BJ (cell line): ENCODE results near the gene SLC25A13. TPM values are rescaled to one million over a fixed set of nuclear protein-coding genes. Genes with fewer than 3 reads are reported as not detected.

ENCODE experiments used
- CTCF ChIA-PET: fragments of 350-600 bp; formaldehyde crosslinking; extraction: SDS; loops from one replicate; lab custom pipeline; 2021; ENCODE audit warnings: antibody characterized with exemption, inconsistent platforms; lab: Yijun Ruan, JAX
- POLR2A ChIA-PET: fragments of 300-600 bp; sonication (Branson Sonifier 250); formaldehyde crosslinking; extraction: SDS; loops from one replicate; lab custom pipeline; 2021; ENCODE audit warnings: antibody characterized with exemption; lab: Charles Lee
- DNase-seq: peaks from one replicate; pipeline ENCODE4 v3.0.0-alpha.2; 2011; ENCODE audit warnings: low read depth
- H3K27me3 ChIP-seq: 2 replicates; pipeline ENCODE4 v1.6.0; 2011; ENCODE audit warnings: low read length; ENCODE audit not compliant: control insufficient read depth, insufficient read depth
- H3K36me3 ChIP-seq: 2 replicates; pipeline ENCODE4 v1.5.1; 2011; ENCODE audit warnings: low read length; ENCODE audit not compliant: control insufficient read depth, insufficient read depth
- H3K4me3 ChIP-seq: 2 replicates; pipeline ENCODE4 v1.5.1; 2011; ENCODE audit warnings: low read depth, mild to moderate bottlenecking, control low read depth, low read length
- CTCF ChIP-seq: IDR thresholded peaks from 2 replicates; pipeline ENCODE4 v1.5.1; 2011; ENCODE audit warnings: low read depth, mild to moderate bottlenecking, control low read depth, inconsistent platforms, low read length, moderate library complexity; ENCODE audit not compliant: insufficient read depth
- polyA plus RNA-seq: library from polyadenylated mRNA; depleted of rRNA; stranded (reverse); fragments of >200 nt; gene quantifications from 2 replicates; pipeline ENCODE4 v1.2.3, GENCODE V29; 2011

The SLC25A13 gene
- polyA plus RNA-seq, 1 experiment, result 6.2 TPM

GRCh38 chr7:96131525-96131924 lies 190.4 kb downstream of the SLC25A13 start:
- no peaks in the 10 kb centered on the region for H3K36me3 ChIP-seq
- no peak for DNase-seq
- H3K4me3 ChIP-seq, result no peak overlapping the region
- POLR2A ChIA-PET, result no interaction called here
- TF ChIP-seq CTCF, result no peak
- H3K27me3 ChIP-seq, result no peaks in the 10 kb centered on the region
- CTCF ChIA-PET, result interaction anchor here (0.7 to 1.4 kb wide), 2 partner anchors 11 to 115 kb away, joined by 3 to 6 read pairs; no protein-coding TSS in a partner anchor

GRCh38 chr7:96127746-96128145 lies 194.2 kb downstream of the SLC25A13 start:
- Histone ChIP-seq H3K36me3 (no peaks in the 10 kb centered on the region), H3K27me3 (no peaks in the 10 kb centered on the region), H3K4me3 (no peak overlapping the region)
- peak; percentile 14 for DNase-seq
- ChIA-PET CTCF (interaction anchor here (0.5 kb wide), 1 partner anchor 36 kb away, joined by 3 read pairs; no protein-coding TSS in a partner anchor), POLR2A (no interaction called here)
- TF ChIP-seq CTCF, result no peak

- no peaks in the 10 kb centered on the region for H3K27me3 ChIP-seq
- H3K36me3 ChIP-seq, result no peaks in the 10 kb centered on the region
- no peak for TF ChIP-seq CTCF
- ChIA-PET POLR2A (no interaction called here), CTCF (interaction anchor here (0.7 kb wide), 1 partner anchor 1014 kb away, joined by 3 read pairs; no protein-coding TSS in a partner anchor)
- no peak for DNase-seq
- H3K4me3 ChIP-seq, result no peak overlapping the region
Observed at GRCh38 chr7:96126382-96126781, 195.5 kb downstream of the SLC25A13 start.

- POLR2A ChIA-PET, result no interaction called here
- CTCF ChIA-PET, result no interaction called here
- Histone ChIP-seq H3K4me3 (no peak overlapping the region), H3K36me3 (no peaks in the 10 kb centered on the region), H3K27me3 (no peaks in the 10 kb centered on the region)
- DNase-seq, result peak; percentile 13
- no peak for TF ChIP-seq CTCF
Observed at GRCh38 chr7:96122746-96123145, 199.2 kb downstream of the SLC25A13 start.

GRCh38 chr7:96121752-96122151 lies 200.1 kb downstream of the SLC25A13 start:
- ChIA-PET POLR2A (no interaction called here), CTCF (no interaction called here)
- DNase-seq, result no peak
- Histone ChIP-seq H3K27me3 (no peaks in the 10 kb centered on the region), H3K36me3 (no peaks in the 10 kb centered on the region), H3K4me3 (no peak overlapping the region)
- TF ChIP-seq CTCF, result no peak
